HG03442 (cell line): ENCODE measurements around the gene DHX9.

Source experiments
- ATAC-seq: cut with Tn5 transposase; IDR thresholded peaks from one replicate; pipeline ENCODE4 v1.9.1; 2021; ENCODE audit warnings: mild to moderate bottlenecking, moderate library complexity; ENCODE audit not compliant: unreplicated experiment

The DHX9 gene

DNA sequence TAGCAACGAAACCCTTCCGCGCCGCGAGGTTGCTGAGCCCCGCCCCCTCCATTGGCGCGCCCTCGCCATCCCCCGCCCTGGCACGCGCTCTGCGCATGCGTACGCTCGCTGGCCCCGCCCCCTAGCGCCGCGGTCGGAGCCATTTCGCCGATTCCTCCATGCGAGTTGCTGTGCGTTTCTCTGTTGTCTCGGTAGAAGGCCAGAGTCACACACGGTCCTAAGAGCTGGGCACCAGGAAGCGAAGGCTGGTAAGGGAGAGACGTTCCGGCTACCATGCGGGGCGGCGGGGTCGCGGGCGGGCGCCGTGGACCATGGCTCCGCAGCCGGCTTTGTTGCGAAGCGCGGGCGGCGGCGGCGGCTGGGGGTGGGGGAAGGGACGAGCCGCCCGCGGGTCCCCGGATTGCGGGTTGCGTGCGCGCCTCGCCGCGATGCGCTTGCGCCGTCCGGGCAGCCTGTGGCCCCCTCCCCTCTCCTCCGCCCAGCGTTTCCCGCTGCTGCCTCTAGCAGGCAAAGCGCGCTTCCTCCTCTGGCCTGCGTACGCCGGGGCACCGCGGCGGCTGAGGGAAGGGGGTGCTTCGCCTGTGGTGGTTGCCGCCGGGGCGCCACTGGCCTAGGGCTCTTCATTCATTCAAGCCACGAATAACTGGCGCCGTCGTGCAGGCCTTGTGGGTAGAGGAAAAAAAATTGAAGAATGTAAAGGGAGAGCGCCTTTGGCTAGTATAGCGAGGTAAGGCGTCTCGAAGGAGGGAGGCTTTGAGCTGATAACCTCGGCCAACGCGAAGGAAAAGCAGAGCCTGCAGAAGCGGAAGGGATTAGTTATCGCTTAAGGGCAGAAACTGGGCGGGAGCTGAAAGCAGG lies at the start of gene DHX9:
TSS of gene DHX9 (plus strand) at position 139 of the 858 bp plus-strand sequence. CDS start 3,220 bp downstream, outside the sequence.
- peak; percentile 70 for ATAC-seq

DNA sequence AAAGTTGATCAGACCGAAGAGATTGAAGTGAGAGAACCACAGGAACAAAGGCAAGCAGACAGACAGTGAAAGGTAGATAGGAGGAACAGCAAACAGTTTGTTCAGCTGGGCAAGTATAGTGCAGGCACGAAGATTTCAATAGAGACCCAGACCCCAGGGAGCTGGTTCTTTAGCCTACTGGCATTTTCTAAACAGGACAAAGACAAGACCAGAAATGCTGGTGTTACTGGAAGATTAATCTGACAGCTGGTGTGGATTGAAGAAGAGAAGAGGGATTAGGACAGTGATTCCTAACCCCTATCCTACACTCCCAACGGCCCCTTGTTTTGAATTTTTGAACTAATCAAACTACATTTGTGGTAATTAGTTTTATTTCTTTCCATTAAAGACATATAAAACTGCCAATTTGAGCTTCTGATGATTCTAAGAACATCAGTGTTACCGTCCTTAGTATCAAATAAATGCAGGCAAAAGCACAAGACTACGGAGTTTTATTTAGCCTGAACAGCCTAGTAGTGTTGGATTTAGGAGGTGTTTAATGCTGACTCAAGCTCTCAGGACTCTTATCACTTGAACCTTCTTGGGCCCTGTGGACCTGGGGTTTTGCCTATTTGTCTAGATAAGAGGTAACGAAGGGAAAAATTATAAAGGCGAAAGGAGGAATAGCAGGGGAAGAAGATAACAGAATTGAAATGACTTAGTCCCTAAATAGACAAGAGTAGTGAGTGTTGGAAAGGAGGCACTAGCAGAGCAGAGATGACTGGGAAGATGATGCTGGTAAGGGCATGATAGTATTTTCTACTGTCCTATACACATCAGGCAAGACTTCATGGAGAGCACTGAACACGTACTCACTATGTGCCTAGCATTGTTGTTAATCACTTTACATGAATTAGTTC lies 47.6 kb upstream of the DHX9 start:
- ATAC-seq: no peak

DNA sequence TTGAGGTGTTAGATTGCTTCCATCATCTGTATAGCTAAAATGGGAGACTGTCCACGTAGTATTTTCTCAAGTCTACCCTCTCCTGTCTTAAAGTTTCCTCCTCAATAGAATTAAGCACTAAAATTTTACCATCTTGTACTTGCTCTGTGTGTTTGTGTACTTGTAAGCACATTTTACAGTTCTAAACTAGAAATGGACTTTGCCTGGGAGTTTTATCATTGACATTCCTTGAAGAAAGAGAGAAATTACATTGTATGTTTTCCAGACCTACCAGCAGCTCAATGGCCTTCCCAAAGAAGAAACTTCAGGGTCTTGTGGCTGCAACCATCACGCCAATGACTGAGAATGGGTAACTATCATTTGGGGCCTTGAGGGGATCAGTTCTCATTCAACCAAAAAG lies 45.1 kb upstream of the DHX9 start:
- ATAC-seq: no peak

DNA sequence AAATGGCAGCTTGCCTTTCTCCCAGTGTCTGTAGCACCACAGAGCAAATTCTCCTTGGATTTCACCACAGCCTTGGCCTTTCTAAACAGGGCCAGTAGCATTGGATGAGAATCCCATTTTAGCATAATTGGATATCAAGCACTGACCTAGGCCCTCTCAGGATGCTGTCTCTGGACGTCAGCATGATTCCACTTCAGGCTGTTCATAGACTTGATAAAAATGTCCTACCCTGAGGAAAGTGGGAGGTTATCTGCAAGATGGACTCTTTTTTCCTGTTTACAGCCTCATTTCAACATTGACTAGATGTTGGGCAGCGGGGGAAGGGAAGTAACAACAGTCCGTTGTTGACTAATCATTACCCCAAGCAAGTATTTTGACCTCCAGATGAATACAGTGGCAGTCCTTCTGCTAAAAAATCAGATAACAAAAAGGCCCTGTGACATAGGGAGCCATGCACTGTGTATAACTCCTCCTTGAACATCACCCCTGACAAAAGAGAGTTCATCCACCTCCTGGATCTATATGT lies 44.4 kb upstream of the DHX9 start:
- no peak for ATAC-seq

DNA sequence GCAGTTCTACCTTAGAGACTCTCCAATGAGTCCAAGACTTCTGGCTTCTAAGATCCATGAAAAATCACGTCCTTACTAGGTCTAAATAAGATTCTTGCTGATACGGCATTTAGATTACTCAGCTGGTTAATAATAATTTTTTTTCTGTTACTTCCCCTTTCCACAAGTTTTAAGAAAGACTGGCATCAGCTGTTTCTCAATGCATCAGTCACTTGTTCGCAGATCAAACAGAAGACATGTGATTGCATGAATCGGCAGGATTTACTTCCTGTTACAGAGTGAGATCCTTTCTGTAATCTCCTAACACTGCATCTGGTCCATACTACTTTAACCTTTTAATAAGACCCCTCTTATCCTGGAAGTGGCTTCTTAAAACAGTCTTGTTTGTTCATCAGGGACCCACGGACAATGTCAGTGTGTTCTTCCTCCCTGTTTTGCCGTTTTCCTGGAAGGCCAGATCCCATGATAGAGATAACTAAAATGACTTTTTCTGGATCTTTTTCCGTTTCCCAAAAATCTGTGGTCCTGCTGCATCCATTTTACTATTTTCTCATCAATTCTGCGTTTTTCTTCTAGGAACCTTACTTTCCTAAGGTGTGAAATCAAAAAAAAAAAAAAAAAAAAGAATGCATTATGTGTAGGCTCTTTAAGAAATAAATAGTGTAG lies 43.5 kb upstream of the DHX9 start:
- no peak for ATAC-seq

DNA sequence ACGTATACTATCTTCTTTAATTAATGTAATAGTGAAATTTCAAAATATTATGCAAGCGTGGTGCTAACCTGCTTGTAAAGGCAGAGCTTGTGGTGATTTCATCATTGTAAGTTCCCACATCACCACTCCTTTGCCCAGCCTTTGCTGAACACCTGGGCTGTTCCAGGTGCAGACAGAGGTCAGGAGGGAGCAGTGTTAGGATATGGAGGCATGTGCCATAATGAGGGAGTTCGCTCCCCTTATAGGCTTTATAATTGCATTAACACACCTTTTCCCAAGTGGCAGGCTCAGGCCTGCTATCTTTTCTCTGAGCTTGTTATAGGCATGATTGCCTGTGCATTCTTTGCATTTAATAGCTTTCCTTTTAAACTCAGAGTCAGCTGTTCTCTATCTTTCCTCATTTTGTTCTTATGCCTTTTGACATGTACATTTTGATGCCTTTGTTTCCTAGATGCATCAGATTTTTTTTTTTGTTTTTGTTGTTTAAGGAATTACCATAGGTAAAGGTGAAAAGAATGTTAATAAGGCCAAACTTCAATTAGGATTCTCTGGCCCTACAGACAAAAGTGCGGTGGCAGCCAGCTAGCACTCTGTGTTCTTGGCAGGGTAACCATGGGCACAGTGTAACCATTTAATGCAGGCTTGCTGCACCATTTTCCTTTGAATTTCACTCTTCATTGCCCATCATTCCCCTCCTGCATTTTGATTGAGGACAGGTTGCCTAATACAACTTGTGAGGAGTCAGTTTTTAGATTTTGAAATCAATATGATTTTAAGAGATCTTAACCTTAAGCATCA lies 36.9 kb upstream of the DHX9 start:
- no peak for ATAC-seq

DNA sequence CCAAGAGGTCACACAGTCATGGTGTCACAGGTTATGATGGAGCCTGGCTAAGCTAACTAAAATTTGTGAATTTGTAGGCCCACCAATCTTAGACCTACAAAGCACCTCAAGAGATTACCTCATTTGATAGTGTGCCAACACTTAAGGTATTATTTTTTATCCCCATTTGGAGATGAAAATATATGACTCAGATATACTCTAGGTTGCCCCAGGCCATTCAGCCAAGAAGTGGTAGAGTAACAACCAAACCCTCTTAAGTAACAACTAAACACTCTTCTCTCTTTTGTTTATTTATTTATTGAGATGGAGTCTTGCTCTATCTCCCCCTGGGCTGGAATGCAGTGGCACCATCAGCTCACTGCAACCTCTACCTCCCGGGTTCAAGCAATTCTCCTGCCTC lies 35.3 kb upstream of the DHX9 start:
- no peak for ATAC-seq

DNA sequence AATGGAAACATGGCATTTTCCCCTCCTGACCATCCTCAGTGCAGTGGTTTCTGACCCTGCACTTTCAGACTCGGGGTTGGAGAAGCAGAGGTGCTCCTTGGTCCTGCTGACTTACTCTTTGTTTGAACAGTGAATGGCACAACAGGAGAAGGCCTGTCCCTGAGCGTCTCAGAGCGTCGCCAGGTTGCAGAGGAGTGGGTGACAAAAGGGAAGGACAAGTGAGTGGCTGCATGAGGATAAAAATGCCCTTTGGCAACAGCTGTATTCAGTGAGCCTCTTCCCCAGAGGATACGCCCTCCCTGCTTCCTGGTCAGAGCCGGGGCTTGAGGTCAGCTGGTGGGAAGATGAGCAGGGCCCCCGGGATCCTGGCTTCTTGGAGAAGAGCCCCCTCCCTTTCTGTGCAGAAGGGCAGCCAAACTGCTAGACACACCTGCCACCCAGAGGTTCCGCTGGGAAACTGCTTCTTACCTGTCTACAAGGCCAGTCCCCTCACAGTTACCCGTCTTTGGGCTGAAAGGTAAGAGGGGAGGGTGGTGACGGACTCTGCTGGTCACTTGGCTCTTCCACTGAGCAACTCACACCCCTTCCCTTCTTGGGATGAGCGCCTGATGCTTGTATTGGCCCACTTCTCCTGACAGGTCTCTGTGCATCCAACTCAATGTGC lies 33.0 kb upstream of the DHX9 start:
- ATAC-seq: no peak

DNA sequence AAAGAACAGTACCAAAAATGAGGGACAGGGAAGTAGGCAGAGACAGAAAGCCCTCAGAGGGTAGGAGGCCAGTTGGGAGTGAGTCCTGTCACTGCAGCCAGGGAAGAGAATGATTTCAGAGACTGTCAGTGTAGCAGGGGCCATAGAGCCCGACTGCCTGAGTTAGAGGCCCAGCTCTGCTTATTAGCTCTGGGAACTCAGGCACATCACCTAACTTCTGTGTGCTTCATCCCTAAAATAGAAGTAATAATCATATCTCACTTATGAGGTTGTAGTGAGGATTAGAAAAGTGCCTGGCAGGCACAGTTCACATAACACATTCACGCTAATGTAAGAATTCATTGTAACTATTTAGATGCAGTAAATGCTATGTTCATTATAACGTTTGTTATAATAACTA lies 31.2 kb upstream of the DHX9 start:
- no peak for ATAC-seq

DNA sequence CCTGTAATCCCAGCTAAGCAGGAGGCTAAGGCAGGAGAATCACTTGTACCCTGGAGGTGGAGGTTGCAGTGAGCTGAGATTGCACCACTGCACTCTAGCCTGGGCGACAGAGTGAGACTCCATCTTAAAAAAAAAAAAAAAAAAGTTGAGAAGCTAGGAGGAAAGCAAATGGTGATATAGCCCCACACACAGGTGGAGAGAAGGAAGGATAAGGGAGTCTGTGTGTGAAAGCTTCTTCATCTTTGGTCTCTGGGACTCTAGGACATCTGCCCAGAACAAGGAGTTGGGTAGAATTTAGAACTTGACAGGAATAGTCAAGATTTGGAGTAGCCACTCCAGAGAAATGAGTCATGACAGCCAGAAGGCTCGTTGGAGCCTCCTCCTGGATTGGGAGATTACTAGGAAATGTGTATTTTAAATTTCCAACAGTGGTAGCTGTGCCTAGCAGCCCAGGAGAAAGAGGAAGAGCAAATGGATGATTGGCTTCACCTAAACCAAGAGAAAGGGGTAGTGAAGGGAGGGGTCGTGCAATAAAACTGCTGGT lies 29.7 kb upstream of the DHX9 start:
- no peak for ATAC-seq

DNA sequence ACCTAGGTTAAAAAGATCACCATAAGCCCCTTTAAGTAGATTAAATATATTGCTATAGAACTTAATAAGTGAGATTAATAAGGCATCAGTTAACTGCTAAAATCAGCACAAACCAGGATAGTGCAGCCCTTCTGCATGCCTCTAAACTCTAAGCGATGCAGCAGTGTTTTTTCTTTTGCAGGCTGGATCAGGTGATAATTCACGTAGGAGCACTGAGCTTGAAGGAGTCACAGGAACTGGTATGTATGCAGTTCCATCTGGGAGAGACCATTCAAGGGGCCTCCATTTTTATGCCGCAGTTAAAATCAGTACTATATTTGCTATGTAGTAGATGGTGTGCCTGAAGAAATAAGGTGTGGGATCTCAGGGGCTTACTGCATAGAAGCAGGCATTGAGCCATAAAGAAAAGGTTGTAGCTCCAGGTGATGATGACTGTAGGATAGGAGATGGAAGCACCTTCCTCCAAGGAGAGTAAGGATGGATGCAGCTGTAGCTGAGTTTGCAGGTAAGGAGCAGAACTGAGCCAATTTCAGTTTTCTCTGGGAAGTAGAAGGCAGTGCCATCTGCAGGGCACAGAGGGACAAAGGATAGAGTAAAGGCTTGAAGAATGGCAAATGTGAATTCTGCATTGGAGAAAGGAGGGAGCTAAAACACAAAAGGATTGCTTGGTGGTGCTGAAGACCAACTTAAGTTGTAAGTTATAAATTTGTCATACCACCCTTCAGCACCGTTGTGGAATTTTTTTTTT lies 27.0 kb upstream of the DHX9 start:
- ATAC-seq: no peak

DNA sequence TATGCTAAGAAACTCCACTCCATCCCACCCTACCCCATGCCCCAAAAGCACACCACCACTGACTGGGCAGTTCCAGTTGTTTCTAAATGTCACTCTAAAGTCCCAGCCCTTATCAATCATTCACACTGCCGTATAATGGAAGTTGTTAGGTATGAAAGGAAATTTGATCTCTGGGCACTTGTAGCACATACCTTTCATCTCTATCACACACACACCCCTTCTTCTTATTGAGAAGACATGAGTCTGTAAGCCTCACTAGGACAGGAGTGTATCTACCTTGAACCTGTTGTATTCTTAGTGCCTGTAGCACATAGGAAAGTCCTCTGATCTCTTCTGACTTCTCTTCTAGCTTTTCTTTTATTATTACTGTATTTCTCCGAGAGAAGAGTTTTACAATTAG lies 22.3 kb upstream of the DHX9 start:
- ATAC-seq: no peak

DNA sequence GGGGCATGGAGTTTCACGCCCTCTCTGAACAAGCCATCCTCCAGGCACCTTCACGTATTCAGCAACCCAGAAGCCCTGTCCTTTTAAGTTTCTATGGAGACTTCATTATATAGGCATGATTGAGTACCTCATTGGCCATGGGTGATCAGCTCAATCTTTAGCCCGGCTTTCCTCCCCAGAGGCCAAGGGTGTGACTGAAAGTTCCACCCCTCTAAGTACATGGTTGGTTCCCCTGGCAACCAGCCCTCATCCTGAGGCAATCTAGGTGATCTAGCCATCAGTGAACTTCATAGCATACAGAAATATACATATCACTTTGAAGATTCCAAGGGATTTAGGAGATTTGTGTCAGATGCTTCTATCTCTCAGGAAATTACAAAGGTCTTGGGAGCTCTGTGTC lies 21.3 kb upstream of the DHX9 start:
- no peak for ATAC-seq

DNA sequence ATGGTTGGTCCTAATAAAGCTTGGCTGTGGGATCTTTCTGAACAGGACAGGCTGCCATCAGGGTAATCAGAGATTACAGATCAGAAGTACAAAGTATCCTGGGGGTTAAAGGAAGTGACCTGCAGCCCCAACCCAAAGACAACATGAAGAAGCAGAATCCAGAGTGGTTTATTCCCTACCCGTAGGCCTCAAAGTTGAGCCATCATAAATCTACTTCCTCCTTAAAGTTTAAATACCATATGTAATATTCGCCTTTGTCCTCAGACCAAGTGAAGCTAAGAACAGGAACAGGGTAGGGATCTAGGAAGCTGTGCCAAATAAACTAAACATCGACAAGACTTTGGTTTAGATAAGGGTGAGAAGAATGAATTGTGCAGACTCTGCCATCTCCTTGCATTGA lies 15.9 kb upstream of the DHX9 start:
- ATAC-seq: no peak

DNA sequence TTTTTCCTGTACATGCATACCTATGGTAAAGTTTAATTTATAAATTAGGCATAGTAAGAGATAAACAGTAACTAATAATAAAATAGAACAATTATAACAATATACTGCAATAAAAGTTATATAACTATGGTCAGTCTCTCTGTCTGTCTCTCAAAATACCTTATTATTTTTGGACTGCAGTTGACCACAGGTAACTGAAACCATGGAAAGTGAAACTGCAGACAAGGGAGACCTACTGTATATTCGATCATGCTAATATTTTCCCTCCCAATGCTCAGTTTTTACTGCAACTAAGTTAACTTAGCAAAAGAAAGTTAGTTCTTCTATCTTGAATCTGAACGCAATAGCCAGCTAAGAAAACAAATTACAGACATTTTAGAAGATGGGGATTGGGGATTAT lies 12.3 kb upstream of the DHX9 start:
- no peak for ATAC-seq

DNA sequence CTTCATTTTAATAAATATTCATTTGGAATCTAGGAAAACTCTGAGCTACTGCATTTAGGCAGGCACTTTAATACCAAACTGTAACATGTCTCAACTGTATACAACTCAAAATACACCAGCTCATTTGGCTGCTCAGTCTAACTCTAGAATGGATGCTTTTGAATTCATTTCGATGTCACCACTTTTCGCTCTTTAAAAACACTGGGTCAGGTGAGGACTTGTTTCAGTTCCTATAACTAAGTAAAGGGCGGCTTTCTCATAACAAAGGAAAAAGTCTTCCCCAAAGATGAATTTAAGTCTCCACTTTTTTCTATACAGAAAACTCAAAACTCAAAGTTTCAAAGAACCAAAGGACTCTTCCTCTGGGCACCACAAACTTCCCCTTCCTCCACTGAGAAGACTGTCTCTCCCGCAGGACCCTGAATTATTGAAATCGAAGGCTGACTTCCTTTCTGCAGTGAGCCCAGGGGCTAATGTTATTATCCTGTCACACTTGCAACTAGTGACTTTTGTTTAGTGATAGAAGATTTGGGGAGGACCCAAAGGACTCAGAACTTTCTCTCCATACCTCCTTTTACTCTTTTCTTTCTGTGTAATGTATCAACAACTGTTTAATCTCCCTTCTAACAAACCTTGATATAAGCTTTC lies 9.7 kb upstream of the DHX9 start:
- no peak for ATAC-seq

DNA sequence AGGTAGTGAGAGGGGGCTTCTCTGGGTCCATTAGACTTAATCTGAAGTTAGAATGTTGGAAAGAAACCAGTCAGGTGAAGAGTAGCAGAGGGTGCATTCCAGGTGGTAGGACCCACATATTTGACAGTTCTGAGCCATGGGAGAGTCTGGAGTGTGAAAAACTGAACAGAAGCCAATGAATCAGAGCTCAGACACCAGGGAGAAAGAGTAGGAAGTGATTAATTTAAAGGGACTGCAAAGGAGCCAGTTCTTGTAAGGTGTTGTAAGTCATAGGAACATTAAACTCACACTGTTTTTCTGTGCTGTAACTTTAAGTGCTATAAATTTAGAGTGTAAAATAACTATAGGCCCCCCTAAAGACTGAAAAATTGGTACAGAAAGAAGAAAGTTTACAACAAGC lies 5.9 kb upstream of the DHX9 start:
- ATAC-seq: no peak

DNA sequence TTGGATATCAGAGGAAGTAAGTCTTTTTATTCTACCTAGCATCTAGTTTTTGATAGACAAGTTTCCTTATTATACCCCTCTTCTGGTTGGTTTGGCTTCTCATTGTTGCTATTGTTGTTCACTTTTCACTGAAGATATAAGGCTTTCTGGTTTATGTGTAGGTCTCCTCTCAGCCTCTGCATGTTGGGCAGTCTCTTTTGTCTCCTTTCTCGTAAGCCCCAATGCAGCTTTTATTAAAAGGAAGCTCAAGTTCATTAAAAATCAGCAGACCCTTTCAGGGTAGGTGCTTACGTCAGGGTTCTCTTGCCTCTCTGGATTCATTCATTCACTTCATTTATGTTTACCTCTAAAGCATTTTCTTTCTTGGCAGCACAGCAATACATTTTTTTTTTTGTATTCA lies 4.8 kb upstream of the DHX9 start:
- no peak for ATAC-seq
